ENCODE measurements around the gene TAGAP.

TAGAP gene

GRCh38 chr6:159064477-159064876, 19.7 kb upstream of the TAGAP start:
- H2AFZ ChIP-seq (ENCODE audit: low read depth, low read length), result no peak overlapping the region
- H3K4me3 ChIP-seq (ENCODE audit: insufficient read depth in 1 of 2, low read depth in 1 of 2, low read length in 2 of 2), result no peak overlapping the region
- 77% methylated on average over 8 of the region's 8 CpGs for WGBS
- no peak overlapping the region for H3K14ac ChIP-seq (ENCODE audit: low read length in 2 of 2)
- H3K4ac ChIP-seq (ENCODE audit: low read depth in 1 of 2, low read length in 2 of 2), result no peak overlapping the region
- no peak overlapping the region for H3K4me2 ChIP-seq (ENCODE audit: low read length, poor library complexity, severe bottlenecking)
- no peak overlapping the region for H2AK5ac ChIP-seq (ENCODE audit: low read length, severe bottlenecking)
- no peak overlapping the region for H2BK120ac ChIP-seq (ENCODE audit: low read depth, low read length)
- no peak overlapping the region for H4K91ac ChIP-seq (ENCODE audit: low read length)
- H3K9me3 ChIP-seq (ENCODE audit: control insufficient read depth, low read length), result peaks cover 11% of the 10 kb centered on the region
- no peak overlapping the region for H2BK5ac ChIP-seq (ENCODE audit: low read depth, low read length, poor library complexity, severe bottlenecking)
- no peak overlapping the region for H3K9ac ChIP-seq (ENCODE audit: low read length)
- H2BK15ac ChIP-seq (ENCODE audit: low read depth, poor library complexity, severe bottlenecking), result no peak overlapping the region
- no peak for DNase-seq
- H3K27me3 ChIP-seq (ENCODE audit: control insufficient read depth in 1 of 2, insufficient read depth in 1 of 2, low read length in 2 of 2), result peaks cover 40 to 94% of the 10 kb centered on the region in 2 experiments
- H3K36me3 ChIP-seq (ENCODE audit: control insufficient read depth in 1 of 2, insufficient read depth in 2 of 2, low read depth in 1 of 2, low read length in 2 of 2), result no peaks in the 10 kb centered on the region
- H3K23ac ChIP-seq (ENCODE audit: low read length in 2 of 2), result no peak overlapping the region
- H3K18ac ChIP-seq (ENCODE audit: low read depth in 1 of 2, low read length in 2 of 2), result no peak overlapping the region
- no peak overlapping the region for H3K27ac ChIP-seq (ENCODE audit: low read length, poor library complexity, severe bottlenecking)
- no peaks in the 10 kb centered on the region for H3K79me1 ChIP-seq (replicated peaks; ENCODE audit: low read length, poor library complexity, severe bottlenecking)
- no peak overlapping the region for H2BK12ac ChIP-seq (ENCODE audit: low read length in 2 of 2)
- no peak overlapping the region for H4K8ac ChIP-seq (ENCODE audit: low read length)
- peaks cover 2% of the 10 kb centered on the region for H3K4me1 ChIP-seq (ENCODE audit: control insufficient read depth, insufficient read depth, low read depth, low read length)

- peaks cover 32 to 88% of the 10 kb centered on the region in 2 experiments for H3K27me3 ChIP-seq (ENCODE audit: control insufficient read depth in 1 of 2, insufficient read depth in 1 of 2, low read length in 2 of 2)
- H3K79me1 ChIP-seq (replicated peaks; ENCODE audit: low read length, poor library complexity, severe bottlenecking), result no peaks in the 10 kb centered on the region
- no peak overlapping the region for H2BK5ac ChIP-seq (ENCODE audit: low read depth, low read length, poor library complexity, severe bottlenecking)
- no peak overlapping the region for H4K8ac ChIP-seq (ENCODE audit: low read length)
- H3K27ac ChIP-seq (ENCODE audit: low read length, poor library complexity, severe bottlenecking), result no peak overlapping the region
- H3K4me1 ChIP-seq (ENCODE audit: control insufficient read depth, insufficient read depth, low read depth, low read length), result no peaks in the 10 kb centered on the region
- H2AK5ac ChIP-seq (ENCODE audit: low read length, severe bottlenecking), result no peak overlapping the region
- no peak overlapping the region for H3K4ac ChIP-seq (ENCODE audit: low read depth in 1 of 2, low read length in 2 of 2)
- H3K9me3 ChIP-seq (ENCODE audit: control insufficient read depth, low read length), result peaks cover 11% of the 10 kb centered on the region
- no peak overlapping the region for H2BK15ac ChIP-seq (ENCODE audit: low read depth, poor library complexity, severe bottlenecking)
- no peak overlapping the region for H2BK12ac ChIP-seq (ENCODE audit: low read length in 2 of 2)
- no peak overlapping the region for H4K91ac ChIP-seq (ENCODE audit: low read length)
- no peak overlapping the region for H3K23ac ChIP-seq (ENCODE audit: low read length in 2 of 2)
- no peak overlapping the region for H3K18ac ChIP-seq (ENCODE audit: low read depth in 1 of 2, low read length in 2 of 2)
- H3K36me3 ChIP-seq (ENCODE audit: control insufficient read depth in 1 of 2, insufficient read depth in 2 of 2, low read depth in 1 of 2, low read length in 2 of 2), result no peaks in the 10 kb centered on the region
- no peak overlapping the region for H3K9ac ChIP-seq (ENCODE audit: low read length)
- no peak overlapping the region for H3K4me3 ChIP-seq (ENCODE audit: insufficient read depth in 1 of 2, low read depth in 1 of 2, low read length in 2 of 2)
- no peak for DNase-seq
- no peak overlapping the region for H2AFZ ChIP-seq (ENCODE audit: low read depth, low read length)
- H3K4me2 ChIP-seq (ENCODE audit: low read length, poor library complexity, severe bottlenecking), result no peak overlapping the region
- 70% methylated on average over 6 of the region's 6 CpGs for WGBS
- no peak overlapping the region for H3K14ac ChIP-seq (ENCODE audit: low read length in 2 of 2)
- H2BK120ac ChIP-seq (ENCODE audit: low read depth, low read length), result no peak overlapping the region
Observed at GRCh38 chr6:159063549-159063948, 18.8 kb upstream of the TAGAP start.

GRCh38 chr6:159062976-159063375, 18.2 kb upstream of the TAGAP start:
- Histone ChIP-seq H3K4ac (ENCODE audit: low read depth in 1 of 2, low read length in 2 of 2) (no peak overlapping the region), H3K18ac (ENCODE audit: low read depth in 1 of 2, low read length in 2 of 2) (no peak overlapping the region), H3K36me3 (ENCODE audit: control insufficient read depth in 1 of 2, insufficient read depth in 2 of 2, low read depth in 1 of 2, low read length in 2 of 2) (no peaks in the 10 kb centered on the region), H3K9ac (ENCODE audit: low read length) (no peak overlapping the region), H3K27me3 (ENCODE audit: control insufficient read depth in 1 of 2, insufficient read depth in 1 of 2, low read length in 2 of 2) (peaks cover 31 to 82% of the 10 kb centered on the region in 2 experiments), H2BK120ac (ENCODE audit: low read depth, low read length) (no peak overlapping the region), H3K4me2 (ENCODE audit: low read length, poor library complexity, severe bottlenecking) (no peak overlapping the region), H3K4me1 (ENCODE audit: control insufficient read depth, insufficient read depth, low read depth, low read length) (no peaks in the 10 kb centered on the region), H2AFZ (ENCODE audit: low read depth, low read length) (no peak overlapping the region), H3K4me3 (ENCODE audit: insufficient read depth in 1 of 2, low read depth in 1 of 2, low read length in 2 of 2) (no peak overlapping the region), H4K8ac (ENCODE audit: low read length) (no peak overlapping the region), H2BK5ac (ENCODE audit: low read depth, low read length, poor library complexity, severe bottlenecking) (no peak overlapping the region), H3K27ac (ENCODE audit: low read length, poor library complexity, severe bottlenecking) (no peak overlapping the region), H2AK5ac (ENCODE audit: low read length, severe bottlenecking) (no peak overlapping the region), H2BK15ac (ENCODE audit: low read depth, poor library complexity, severe bottlenecking) (no peak overlapping the region), H3K9me3 (ENCODE audit: control insufficient read depth, low read length) (peaks cover 11% of the 10 kb centered on the region), H2BK12ac (ENCODE audit: low read length in 2 of 2) (no peak overlapping the region), H4K91ac (ENCODE audit: low read length) (no peak overlapping the region), H3K23ac (ENCODE audit: low read length in 2 of 2) (no peak overlapping the region), H3K14ac (ENCODE audit: low read length in 2 of 2) (no peak overlapping the region), H3K79me1 (replicated peaks; ENCODE audit: low read length, poor library complexity, severe bottlenecking) (no peaks in the 10 kb centered on the region)
- no peak for DNase-seq
- WGBS, result 51% methylated on average over 1 of the region's 2 CpGs

GRCh38 chr6:159062564-159062945, 17.8 kb upstream of the TAGAP start:
- Histone ChIP-seq H3K36me3 (ENCODE audit: control insufficient read depth in 1 of 2, insufficient read depth in 2 of 2, low read depth in 1 of 2, low read length in 2 of 2) (no peaks in the 10 kb centered on the region), H2BK5ac (ENCODE audit: low read depth, low read length, poor library complexity, severe bottlenecking) (no peak overlapping the region), H3K23ac (ENCODE audit: low read length in 2 of 2) (no peak overlapping the region), H3K27me3 (ENCODE audit: control insufficient read depth in 1 of 2, insufficient read depth in 1 of 2, low read length in 2 of 2) (peaks cover 35 to 84% of the 10 kb centered on the region in 2 experiments), H2BK15ac (ENCODE audit: low read depth, poor library complexity, severe bottlenecking) (no peak overlapping the region), H4K91ac (ENCODE audit: low read length) (no peak overlapping the region), H3K27ac (ENCODE audit: low read length, poor library complexity, severe bottlenecking) (no peak overlapping the region), H2AFZ (ENCODE audit: low read depth, low read length) (no peak overlapping the region), H3K9me3 (ENCODE audit: control insufficient read depth, low read length) (peaks cover 11% of the 10 kb centered on the region), H3K4me1 (ENCODE audit: control insufficient read depth, insufficient read depth, low read depth, low read length) (no peaks in the 10 kb centered on the region), H2BK120ac (ENCODE audit: low read depth, low read length) (no peak overlapping the region), H3K14ac (ENCODE audit: low read length in 2 of 2) (no peak overlapping the region), H3K9ac (ENCODE audit: low read length) (no peak overlapping the region), H4K8ac (ENCODE audit: low read length) (no peak overlapping the region), H3K4ac (ENCODE audit: low read depth in 1 of 2, low read length in 2 of 2) (no peak overlapping the region), H3K4me2 (ENCODE audit: low read length, poor library complexity, severe bottlenecking) (no peak overlapping the region), H3K18ac (ENCODE audit: low read depth in 1 of 2, low read length in 2 of 2) (no peak overlapping the region), H2BK12ac (ENCODE audit: low read length in 2 of 2) (no peak overlapping the region), H3K4me3 (ENCODE audit: insufficient read depth in 1 of 2, low read depth in 1 of 2, low read length in 2 of 2) (no peak overlapping the region), H2AK5ac (ENCODE audit: low read length, severe bottlenecking) (no peak overlapping the region), H3K79me1 (replicated peaks; ENCODE audit: low read length, poor library complexity, severe bottlenecking) (no peaks in the 10 kb centered on the region)
- WGBS, result 95% methylated on average over 3 of the region's 3 CpGs
- no peak for DNase-seq

Measured in mesenchymal stem cell (in vitro differentiated cells and primary cell).